ENCODE results near the gene FBXL7. TPM values are rescaled to one million over a fixed set of nuclear protein-coding genes. Genes with fewer than 3 reads are reported as not detected.

FBXL7 gene
- polyA plus RNA-seq, 1 donor from 2014 or later, result 0.24 TPM

DNA sequence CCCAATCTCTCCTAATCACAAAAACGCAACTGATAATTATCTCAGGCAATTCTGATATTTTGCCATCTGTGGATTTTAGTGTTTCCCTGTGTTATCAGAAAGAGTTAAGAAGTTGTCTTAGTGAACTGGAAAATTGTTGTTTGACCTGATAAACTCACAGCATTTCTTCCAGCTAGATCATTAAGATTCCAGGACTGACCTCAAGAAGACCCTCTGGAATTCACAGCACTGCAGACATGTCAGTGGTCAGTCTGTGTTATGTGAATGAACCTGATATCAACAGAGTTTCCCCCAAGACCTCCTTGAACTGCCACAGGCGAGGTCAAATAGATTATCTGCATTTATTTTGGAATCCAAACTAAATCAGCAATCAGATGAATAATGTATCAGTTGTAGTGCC lies 174.7 kb downstream of the FBXL7 start:
- Histone ChIP-seq H3F3A (ENCODE audit: insufficient read depth, low read length, poor library complexity, severe bottlenecking) (no peaks in the 10 kb centered on the region), H4K20me1 (ENCODE audit: insufficient read depth) (no peaks in the 10 kb centered on the region), H3K36me3 (ENCODE audit: insufficient read depth, low read length) (no peaks in the 10 kb centered on the region), H3K9me2 (ENCODE audit: insufficient read depth, low read length) (no peaks in the 10 kb centered on the region), H3K9me3 (ENCODE audit: low read length) (no peaks in the 10 kb centered on the region), H3K4me2 (ENCODE audit: low read length) (no peak overlapping the region), H3K27ac (ENCODE audit: low read length) (no peak overlapping the region), H3K9ac (ENCODE audit: low read length) (no peak overlapping the region), H2AFZ (ENCODE audit: low read depth, low read length) (no peak overlapping the region), H3K79me2 (replicated peaks; ENCODE audit: insufficient read depth, low read length) (no peaks in the 10 kb centered on the region), H3K4me3 (ENCODE audit: low read length) (no peak overlapping the region), H3K27me3 (ENCODE audit: insufficient read depth, low read depth, low read length) (no peaks in the 10 kb centered on the region)
- TF ChIP-seq, protein P1, sequence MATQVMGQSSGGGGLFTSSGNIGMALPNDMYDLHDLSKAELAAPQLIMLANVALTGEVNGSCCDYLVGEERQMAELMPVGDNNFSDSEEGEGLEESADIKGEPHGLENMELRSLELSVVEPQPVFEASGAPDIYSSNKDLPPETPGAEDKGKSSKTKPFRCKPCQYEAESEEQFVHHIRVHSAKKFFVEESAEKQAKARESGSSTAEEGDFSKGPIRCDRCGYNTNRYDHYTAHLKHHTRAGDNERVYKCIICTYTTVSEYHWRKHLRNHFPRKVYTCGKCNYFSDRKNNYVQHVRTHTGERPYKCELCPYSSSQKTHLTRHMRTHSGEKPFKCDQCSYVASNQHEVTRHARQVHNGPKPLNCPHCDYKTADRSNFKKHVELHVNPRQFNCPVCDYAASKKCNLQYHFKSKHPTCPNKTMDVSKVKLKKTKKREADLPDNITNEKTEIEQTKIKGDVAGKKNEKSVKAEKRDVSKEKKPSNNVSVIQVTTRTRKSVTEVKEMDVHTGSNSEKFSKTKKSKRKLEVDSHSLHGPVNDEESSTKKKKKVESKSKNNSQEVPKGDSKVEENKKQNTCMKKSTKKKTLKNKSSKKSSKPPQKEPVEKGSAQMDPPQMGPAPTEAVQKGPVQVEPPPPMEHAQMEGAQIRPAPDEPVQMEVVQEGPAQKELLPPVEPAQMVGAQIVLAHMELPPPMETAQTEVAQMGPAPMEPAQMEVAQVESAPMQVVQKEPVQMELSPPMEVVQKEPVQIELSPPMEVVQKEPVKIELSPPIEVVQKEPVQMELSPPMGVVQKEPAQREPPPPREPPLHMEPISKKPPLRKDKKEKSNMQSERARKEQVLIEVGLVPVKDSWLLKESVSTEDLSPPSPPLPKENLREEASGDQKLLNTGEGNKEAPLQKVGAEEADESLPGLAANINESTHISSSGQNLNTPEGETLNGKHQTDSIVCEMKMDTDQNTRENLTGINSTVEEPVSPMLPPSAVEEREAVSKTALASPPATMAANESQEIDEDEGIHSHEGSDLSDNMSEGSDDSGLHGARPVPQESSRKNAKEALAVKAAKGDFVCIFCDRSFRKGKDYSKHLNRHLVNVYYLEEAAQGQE (IDR thresholded peaks at IDR 0.05; ENCODE audit: borderline replicate concordance), result no peak
- TF ChIP-seq RAD21 (conservative IDR thresholded peaks at IDR 0.05), result no peak
- TF ChIP-seq TAF1 (IDR thresholded peaks at IDR 0.05; ENCODE audit: low read depth), result no peak
- no peak for TF ChIP-seq EP300 (conservative IDR thresholded peaks at IDR 0.05; ENCODE audit: poor library complexity, severe bottlenecking)
- TF ChIP-seq POLR2AphosphoS5 (IDR thresholded peaks at IDR 0.05), result no peak
- TF ChIP-seq MXI1 (conservative IDR thresholded peaks at IDR 0.05; ENCODE audit: poor library complexity, severe bottlenecking), result no peak
- no peak for TF ChIP-seq SMC3 (conservative IDR thresholded peaks at IDR 0.05; ENCODE audit: poor library complexity)
- no peak for TF ChIP-seq EZH2 (IDR thresholded peaks at IDR 0.05; ENCODE audit: borderline replicate concordance, insufficient read depth, low read length, poor library complexity, severe bottlenecking)
- TF ChIP-seq, protein P2, sequence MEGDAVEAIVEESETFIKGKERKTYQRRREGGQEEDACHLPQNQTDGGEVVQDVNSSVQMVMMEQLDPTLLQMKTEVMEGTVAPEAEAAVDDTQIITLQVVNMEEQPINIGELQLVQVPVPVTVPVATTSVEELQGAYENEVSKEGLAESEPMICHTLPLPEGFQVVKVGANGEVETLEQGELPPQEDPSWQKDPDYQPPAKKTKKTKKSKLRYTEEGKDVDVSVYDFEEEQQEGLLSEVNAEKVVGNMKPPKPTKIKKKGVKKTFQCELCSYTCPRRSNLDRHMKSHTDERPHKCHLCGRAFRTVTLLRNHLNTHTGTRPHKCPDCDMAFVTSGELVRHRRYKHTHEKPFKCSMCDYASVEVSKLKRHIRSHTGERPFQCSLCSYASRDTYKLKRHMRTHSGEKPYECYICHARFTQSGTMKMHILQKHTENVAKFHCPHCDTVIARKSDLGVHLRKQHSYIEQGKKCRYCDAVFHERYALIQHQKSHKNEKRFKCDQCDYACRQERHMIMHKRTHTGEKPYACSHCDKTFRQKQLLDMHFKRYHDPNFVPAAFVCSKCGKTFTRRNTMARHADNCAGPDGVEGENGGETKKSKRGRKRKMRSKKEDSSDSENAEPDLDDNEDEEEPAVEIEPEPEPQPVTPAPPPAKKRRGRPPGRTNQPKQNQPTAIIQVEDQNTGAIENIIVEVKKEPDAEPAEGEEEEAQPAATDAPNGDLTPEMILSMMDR (IDR thresholded peaks at IDR 0.05; ENCODE audit: poor library complexity, severe bottlenecking), result no peak

DNA sequence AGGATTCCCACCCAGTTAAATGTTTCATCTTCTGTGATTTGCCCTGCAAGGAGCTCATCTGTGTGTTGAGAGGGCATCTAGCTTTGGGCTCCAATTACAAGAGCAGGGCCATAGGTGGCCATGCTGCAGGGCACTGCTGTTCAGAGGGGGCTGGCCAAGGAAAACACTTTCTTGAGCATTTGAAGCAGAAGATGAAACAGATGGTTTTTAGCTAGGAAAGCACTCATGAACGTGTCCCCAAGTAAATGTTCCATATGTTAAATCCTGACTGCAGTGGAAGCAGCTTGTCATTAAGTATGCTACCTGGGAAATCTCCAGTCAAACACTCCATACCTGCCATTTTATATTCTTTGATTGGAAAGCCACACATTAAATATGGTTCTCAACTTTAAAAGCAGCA lies 176.6 kb downstream of the FBXL7 start:
- Histone ChIP-seq H3K9ac (ENCODE audit: low read length) (no peak overlapping the region), H3K4me2 (ENCODE audit: low read length) (no peak overlapping the region), H3F3A (ENCODE audit: insufficient read depth, low read length, poor library complexity, severe bottlenecking) (no peaks in the 10 kb centered on the region), H3K27ac (ENCODE audit: low read length) (no peak overlapping the region), H3K27me3 (ENCODE audit: insufficient read depth, low read depth, low read length) (no peaks in the 10 kb centered on the region), H3K9me3 (ENCODE audit: low read length) (no peaks in the 10 kb centered on the region), H2AFZ (ENCODE audit: low read depth, low read length) (no peak overlapping the region), H3K79me2 (replicated peaks; ENCODE audit: insufficient read depth, low read length) (no peaks in the 10 kb centered on the region), H3K4me3 (ENCODE audit: low read length) (no peak overlapping the region), H3K9me2 (ENCODE audit: insufficient read depth, low read length) (no peaks in the 10 kb centered on the region), H3K36me3 (ENCODE audit: insufficient read depth, low read length) (no peaks in the 10 kb centered on the region), H4K20me1 (ENCODE audit: insufficient read depth) (no peaks in the 10 kb centered on the region)
- TF ChIP-seq, protein P1 (IDR thresholded peaks at IDR 0.05; ENCODE audit: borderline replicate concordance), result no peak
- TF ChIP-seq TAF1 (IDR thresholded peaks at IDR 0.05; ENCODE audit: low read depth) (no peak), EZH2 (IDR thresholded peaks at IDR 0.05; ENCODE audit: borderline replicate concordance, insufficient read depth, low read length, poor library complexity, severe bottlenecking) (no peak), SMC3 (conservative IDR thresholded peaks at IDR 0.05; ENCODE audit: poor library complexity) (no peak), RAD21 (conservative IDR thresholded peaks at IDR 0.05) (no peak), MXI1 (conservative IDR thresholded peaks at IDR 0.05; ENCODE audit: poor library complexity, severe bottlenecking) (no peak), EP300 (conservative IDR thresholded peaks at IDR 0.05; ENCODE audit: poor library complexity, severe bottlenecking) (no peak), POLR2AphosphoS5 (IDR thresholded peaks at IDR 0.05) (no peak)
- TF ChIP-seq, protein P2 (IDR thresholded peaks at IDR 0.05; ENCODE audit: poor library complexity, severe bottlenecking), result no peak
